ENCODE measurements around the gene CRIM1.

- TF ChIP-seq NFIC (IDR thresholded peaks at IDR 0.05) = no peak
- TF ChIP-seq ZBTB7A (IDR thresholded peaks at IDR 0.05; ENCODE audit: low read depth) = no peak
- no peak for TF ChIP-seq EP300 (IDR thresholded peaks at IDR 0.05; ENCODE audit: borderline replicate concordance)
- TF ChIP-seq CEBPB (IDR thresholded peaks at IDR 0.05) = no peak
- TF ChIP-seq RAD21 (IDR thresholded peaks at IDR 0.05; ENCODE audit: low read depth) = peak; percentile 28; the same call in 1 of the 2 replicates
- TF ChIP-seq YY1 (IDR thresholded peaks at IDR 0.05; ENCODE audit: low read depth) = no peak
- TF ChIP-seq TCF12 (IDR thresholded peaks at IDR 0.05; ENCODE audit: low read depth) = no peak
Observed at GRCh38 chr2:36318547-36318946, 37.0 kb upstream of the CRIM1 start.
